ENCODE data around the gene KCTD14.
"Not testable (repeated sequence)": the region's sequence is repeated elsewhere in the genome, so short reads cannot be mapped to it uniquely, and the experiment has no call there.

The KCTD14 gene

DNA sequence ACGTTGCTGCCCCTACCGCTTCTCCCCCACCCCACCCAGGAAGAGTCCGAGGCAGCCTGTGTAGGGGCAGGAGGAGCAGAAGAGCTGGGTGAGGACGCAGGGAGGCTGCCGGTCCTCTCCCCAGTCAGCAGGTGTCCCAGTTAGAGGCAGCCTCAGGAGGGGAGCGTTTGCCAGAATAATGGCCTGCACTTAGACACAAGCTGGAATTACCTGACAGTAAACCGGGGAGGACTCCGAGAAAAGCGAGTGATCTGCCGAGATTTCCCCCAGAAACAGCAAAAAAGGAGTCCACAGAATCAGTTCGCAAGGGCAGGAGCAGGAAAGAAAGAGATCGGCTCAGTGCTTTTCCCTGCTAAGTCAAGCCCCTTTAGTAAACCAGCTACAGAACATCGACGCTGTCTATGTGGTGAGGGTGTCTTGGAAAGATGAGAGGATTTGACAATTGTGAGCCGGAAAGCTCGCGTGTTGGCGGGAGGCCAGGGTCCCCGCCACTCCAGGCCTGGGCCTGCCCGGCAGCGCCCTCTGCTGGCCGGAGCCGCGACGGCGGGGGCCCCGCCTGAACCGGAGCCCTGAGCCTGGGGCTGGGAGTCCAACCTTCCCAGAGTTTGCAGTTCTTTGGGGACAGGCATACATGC, 22.9 kb upstream of the KCTD14 start:
- DNase-seq: peak; percentile 91

DNA sequence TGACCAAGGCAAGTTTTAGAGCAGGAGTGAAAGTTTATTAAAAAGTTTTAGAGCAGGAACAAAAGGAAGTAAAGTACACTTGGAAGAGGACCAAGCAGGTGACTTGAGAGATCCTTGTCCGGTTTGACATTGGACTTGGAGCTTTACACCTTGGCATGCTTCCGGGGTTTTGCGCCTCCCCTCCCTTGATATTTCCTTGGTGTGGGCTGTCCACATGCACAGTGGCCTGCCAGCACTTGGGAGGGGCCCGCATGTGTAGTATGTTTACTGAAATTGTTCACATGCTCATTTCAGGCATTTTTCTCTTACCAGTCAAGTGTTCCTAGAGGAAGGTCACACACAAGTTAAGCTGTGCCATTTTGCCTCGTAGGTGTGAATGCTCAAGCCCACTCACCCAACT, 21.6 kb upstream of the KCTD14 start:
- no peak for DNase-seq

GRCh38 chr11:78041843-78042440, 18.9 kb upstream of the KCTD14 start:
- no peak for DNase-seq

- peak; percentile 41 for DNase-seq
Observed at GRCh38 chr11:78041380-78041719, 18.3 kb upstream of the KCTD14 start.

- peak; percentile 83 for DNase-seq
Observed at GRCh38 chr11:78040691-78041379, 17.8 kb upstream of the KCTD14 start.

GRCh38 chr11:78039919-78040671, 17.0 kb upstream of the KCTD14 start:
- DNase-seq: peak; percentile 95

DNA sequence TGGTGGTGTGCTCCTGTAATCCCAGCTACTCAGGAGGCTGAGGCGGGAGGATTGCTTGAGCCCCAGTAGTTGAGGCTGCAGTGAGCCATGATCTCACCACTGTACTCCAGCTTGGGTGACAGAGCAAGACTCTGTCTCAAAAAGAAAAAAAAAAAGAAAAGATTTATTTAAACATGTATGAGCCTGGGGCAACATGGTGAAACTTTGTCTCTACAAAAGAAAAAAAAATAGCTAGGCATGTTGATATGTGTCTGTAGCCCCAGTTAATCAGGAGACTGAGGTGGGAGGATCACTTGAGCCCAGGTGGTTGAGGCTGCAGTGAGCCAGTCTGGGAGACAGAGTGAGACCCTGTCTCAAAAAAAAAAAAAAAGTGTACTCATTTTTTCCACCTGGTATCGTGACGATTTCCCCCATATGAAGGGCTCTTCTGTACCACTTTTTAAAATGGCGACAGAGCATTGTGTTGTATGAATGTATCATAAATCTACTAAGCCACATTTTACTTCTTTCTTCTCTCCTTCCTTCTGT, 16.4 kb upstream of the KCTD14 start:
- DNase-seq: no peak

- peak; percentile 34 for DNase-seq
Observed at GRCh38 chr11:78038697-78039313, 15.7 kb upstream of the KCTD14 start.

DNA sequence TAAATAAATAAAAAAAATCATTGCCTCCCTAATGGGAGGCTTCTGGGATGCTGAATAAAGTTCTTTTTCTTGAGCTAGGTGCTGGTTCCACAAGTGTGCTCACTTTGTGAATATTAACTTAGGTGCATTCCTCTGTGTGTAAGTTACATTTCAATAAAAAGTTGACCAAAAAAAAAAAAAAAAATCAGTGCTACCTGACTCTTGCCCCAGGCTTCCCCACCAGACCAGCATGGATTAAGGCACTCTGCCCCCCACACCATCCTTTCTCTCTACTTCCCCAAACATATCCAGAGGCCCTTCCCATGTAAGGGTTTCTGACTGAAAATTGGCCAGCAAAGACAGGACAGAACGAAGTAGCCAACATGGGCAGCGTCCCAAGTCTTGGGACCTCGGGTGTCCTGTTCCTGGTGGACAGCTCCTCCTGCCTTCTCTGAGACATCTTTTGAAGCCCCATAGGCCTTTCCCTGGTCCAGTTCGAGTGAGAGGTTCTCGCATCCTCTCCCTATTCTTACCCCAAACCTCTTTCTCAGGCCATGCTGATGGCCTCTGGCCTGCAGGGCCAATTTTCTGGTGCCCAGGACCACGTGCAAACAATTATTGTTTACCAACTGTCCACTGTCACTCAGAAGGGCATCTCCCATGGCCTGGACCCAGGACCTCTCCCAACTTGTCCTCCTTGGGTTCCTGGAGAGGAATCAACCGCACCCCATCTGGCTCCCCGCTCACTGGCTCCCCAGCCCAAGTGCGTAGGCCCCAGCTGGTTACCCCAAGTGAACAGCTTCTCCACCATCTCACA, 14.9 kb upstream of the KCTD14 start:
- no peak for DNase-seq

GRCh38 chr11:78037056-78037455, 14.0 kb upstream of the KCTD14 start:
- DNase-seq: peak; percentile 88

- DNase-seq: no peak
Observed at GRCh38 chr11:78036313-78036712, 13.2 kb upstream of the KCTD14 start.

DNA sequence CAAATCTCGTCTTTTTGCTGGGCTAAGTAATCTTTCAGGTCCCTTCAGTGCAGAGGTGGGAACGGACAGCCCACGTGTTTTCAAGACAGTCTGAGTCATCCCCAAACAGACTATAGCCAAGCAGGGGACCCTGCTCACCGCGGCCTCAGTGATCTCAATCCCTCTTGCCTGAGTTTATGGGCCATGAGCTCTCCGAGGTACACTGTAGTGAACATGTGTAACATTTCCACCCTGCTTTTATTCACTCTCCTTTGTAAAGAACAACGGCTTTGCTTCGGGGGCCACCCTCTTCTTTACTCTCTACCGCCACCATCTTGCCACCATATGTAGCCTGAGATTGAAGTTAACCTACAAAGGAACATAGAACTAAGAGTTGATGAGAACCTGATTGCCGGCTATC, 11.5 kb upstream of the KCTD14 start:
- DNase-seq: no peak

DNA sequence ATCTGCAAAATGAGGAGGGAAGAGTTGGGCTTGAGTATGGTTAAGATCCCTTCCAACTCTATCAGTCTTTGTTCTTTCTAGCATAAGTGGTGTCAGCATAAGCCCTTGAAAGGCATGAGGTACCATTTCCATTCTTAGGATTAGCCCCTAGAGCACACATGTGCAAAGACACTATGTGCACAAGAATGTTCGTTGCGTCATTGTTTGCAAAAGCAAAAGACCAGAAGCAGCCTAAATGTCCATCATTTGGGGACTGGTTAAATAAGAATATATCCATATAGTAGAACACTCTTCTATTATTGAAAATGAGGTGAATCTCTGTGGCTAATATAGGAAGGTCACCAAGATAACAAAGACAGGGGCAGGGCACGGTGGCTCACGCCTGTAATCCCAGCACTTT, 10.0 kb upstream of the KCTD14 start:
- DNase-seq: no peak

GRCh38 chr11:78032090-78032489, 9.0 kb upstream of the KCTD14 start:
- peak; percentile 66 for DNase-seq

- peak; percentile 28 for DNase-seq
Observed at GRCh38 chr11:78031629-78032028, 8.6 kb upstream of the KCTD14 start.

DNA sequence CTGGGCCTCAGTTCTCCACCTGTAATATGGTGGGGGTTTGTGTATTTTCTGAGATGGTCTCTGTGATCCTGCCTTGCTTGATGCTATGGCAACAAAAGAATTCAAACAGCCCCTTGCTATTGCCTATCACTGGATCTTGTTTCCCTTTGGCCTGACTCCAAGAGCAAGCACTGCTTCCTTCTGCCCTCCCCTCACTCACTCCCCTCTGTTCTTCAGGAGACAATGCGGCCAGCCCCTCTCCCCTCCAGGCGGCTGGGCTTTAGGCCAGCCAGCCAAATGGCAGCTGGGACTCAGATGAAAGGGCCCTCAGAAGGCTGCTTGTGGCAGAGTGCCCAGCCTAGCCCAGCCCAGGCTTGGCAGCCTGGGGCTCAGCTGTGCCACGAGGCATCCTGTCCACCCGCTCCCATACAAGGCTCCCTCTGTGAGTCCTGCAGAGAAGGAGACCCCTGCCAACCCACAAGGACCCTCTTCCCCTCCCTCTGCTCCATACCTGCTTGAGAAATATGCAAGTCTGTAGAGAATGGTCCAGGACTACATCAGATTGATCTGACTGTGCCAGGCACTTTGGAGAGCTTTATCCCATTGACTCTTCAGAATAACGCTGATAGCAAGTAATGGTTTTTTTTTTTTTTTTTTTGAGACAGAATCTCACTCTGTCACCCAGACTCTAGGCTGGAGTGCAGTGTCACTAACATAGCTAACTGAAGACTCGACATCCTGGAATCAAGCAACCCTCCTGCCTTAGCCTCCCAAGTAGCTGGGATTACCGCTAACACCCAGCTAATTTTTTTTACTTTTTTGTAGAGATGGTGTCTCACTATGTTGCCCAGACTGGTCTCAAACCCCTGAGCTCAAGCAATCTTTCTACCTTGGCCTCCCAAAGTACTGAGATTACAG, 7.6 kb upstream of the KCTD14 start:
- peak; percentile 100 for DNase-seq

- DNase-seq: not testable (repeated sequence)
Observed at GRCh38 chr11:78028423-78028822, 5.3 kb upstream of the KCTD14 start.

DNA sequence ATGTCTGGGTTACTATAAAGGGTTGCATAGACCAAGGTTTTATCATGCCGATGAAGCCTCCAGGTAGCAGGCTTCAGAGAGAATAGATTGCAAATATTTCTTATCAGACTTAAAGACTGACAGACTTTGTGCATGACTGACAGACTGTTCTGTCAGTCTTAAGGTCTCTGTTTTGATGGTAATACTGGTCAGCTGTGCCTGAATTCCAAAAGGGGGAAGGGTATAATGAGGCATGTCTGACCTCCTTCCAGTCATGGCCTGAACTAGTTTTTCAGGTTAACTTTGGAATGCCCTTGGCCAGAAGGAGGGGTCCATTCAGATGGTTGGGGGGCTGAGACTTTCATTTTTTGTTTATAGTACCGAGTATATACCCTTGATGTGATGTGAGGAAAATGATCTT, 4.7 kb upstream of the KCTD14 start:
- no peak for DNase-seq

- no peak for DNase-seq
Observed at GRCh38 chr11:78025378-78025777, 2.3 kb upstream of the KCTD14 start.

DNA sequence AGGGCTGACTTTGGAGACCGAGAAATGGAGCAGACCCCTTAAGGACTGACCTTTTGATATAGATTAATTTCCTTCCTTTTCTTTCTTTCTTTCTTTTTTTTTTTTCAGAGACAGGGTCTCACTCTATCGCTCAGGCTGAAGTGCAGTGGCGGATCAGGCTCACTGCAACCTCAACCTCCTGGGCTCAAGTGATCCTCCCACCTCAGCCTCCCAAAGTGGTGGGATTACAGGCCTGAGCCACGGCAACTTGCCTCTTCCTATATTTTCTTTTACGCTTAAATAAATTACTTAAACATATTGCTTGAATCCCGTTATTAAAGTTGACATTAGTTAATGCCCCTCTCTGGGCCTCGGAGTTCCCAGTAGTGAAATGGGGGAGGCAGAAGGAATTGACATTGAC, 350 bp upstream of the KCTD14 start:
- no peak for DNase-seq

- DNase-seq: no peak
Observed at GRCh38 chr11:78021611-78022010, 1.5 kb downstream of the KCTD14 start.
